Measurements from ENCODE around the gene ANKRD33B.

ANKRD33B gene

GRCh38 chr5:10703676-10704075 lies 139.8 kb downstream of the ANKRD33B start:
- no peak for DNase-seq

GRCh38 chr5:10704949-10705621 lies 141.2 kb downstream of the ANKRD33B start:
- DNase-seq, result no peak

DNA sequence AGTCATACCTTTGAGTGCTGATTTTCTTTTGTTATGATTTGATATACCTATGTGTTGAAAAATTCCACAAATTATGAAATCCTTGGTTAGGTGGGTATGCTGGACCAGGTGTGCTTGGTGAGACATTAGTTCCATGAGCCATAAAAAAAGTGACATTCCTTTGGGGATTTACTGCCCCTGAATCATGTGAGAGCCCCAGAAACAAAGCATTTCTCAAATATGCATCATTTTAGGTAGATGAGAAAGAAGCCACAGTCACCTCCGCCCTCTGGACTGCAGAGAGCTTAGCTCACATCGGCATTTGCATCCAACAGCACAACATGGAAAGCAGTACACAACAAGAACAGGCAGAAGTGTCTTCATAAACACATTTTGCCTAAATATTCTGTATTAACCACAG lies 141.9 kb downstream of the ANKRD33B start:
- DNase-seq, result no peak

DNA sequence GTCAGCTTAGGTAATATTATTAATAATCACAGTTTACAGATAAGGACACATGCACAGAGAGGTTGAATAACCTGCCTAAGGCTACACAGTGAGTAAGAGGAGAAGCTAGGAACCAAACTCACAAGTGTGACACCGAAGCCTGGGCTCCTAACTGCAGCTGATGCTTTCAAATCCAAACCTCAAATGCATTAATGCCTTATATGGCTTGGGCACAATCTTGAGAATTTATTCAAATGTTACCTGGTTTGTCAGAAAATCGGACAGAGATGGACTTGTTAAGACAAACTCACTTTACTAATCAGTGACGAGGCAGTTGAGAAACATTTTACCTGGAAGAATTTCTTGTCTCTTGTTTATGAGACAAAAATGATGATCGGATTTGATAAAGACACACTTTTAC lies 142.5 kb downstream of the ANKRD33B start:
- DNase-seq, result no peak
